NCI-H2107 (cell line): ENCODE measurements around the gene MRPS17.

ENCODE experiments used
- DNase-seq: peaks from one replicate; lab custom pipeline; 2025; lab: John Stamatoyannopoulos, UW

Gene MRPS17

GRCh38 chr7:55970978-55971377 is 19.3 kb downstream of the MRPS17 start:
- DNase-seq: peak; percentile 35

GRCh38 chr7:55973747-55974250 is 22.1 kb downstream of the MRPS17 start:
- DNase-seq: no peak

- DNase-seq: no peak
Measured at GRCh38 chr7:55975988-55976633, 24.4 kb downstream of the MRPS17 start.

GRCh38 chr7:55977831-55978230 is 26.2 kb downstream of the MRPS17 start:
- no peak for DNase-seq

- no peak for DNase-seq
Measured at GRCh38 chr7:55980266-55980665, 28.6 kb downstream of the MRPS17 start.

- DNase-seq: no peak
Measured at GRCh38 chr7:55983537-55983936, 31.9 kb downstream of the MRPS17 start.

GRCh38 chr7:55992346-55992745 is 40.7 kb downstream of the MRPS17 start:
- DNase-seq: no peak

- no peak for DNase-seq
Measured at GRCh38 chr7:55996856-55997500, 45.3 kb downstream of the MRPS17 start.

GRCh38 chr7:56003749-56004148 is 52.1 kb downstream of the MRPS17 start:
- DNase-seq: no peak
